Islet of Langerhans (tissue), 1 donor: ENCODE data around the gene RGPD4.

ENCODE experiments used
- FAIRE-seq: peaks from one replicate; lab custom pipeline; 2011; peaks lifted over from hg19 to GRCh38; lab: Jason Lieb, UNC

Gene RGPD4

DNA sequence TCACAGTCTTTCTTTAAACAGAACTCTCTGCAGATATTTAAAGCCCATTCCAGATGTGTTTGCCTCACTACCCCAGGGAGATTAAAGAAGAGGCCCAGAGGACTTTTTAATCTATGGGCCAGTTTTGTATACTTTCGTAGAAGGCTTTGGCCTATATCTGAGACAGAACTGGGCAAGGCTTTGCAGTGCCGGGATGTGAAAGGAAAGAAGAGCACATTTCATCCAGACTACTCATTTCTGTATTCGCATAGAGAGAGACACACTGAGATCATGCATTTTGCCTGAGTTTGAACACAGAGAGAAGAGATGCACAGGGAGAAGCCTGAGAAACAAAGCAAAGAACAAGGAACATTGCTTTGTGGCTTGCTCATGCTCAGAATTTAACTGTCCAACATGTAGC lies 104.7 kb downstream of the RGPD4 start:
- no peak for FAIRE-seq

GRCh38 chr2:107932488-107932887 lies 105.8 kb downstream of the RGPD4 start:
- no peak for FAIRE-seq

DNA sequence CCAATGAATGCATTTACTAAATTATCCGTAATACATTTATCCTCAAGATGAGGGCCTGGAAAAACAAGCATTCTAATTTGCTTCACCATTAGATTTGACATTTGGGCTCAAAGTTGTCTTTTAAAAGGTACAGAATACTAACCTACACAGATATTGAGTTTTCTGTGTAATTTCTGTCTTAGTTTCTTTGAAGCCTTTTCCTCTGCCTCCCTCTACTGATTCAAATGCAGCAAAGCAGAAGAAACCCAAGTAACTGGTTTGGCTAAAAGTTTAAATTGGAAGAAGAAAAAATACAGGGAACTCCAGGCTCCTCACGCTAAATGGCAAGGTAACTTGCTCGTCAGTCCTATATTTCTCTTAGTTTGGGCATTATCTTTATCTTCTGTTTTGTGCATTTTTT lies 106.3 kb downstream of the RGPD4 start:
- FAIRE-seq = peak; percentile 53

GRCh38 chr2:107936433-107937359 lies 110.0 kb downstream of the RGPD4 start:
- FAIRE-seq = no peak
